HG03342 (cell line): ENCODE results near the gene CSMD2.
A peak's percentile ranks its signal among the peaks of the same experiment; 100 is the strongest.

Experiments
- ATAC-seq: cut with Tn5 transposase; IDR thresholded peaks from one replicate; pipeline ENCODE4 v1.9.1; 2021; ENCODE audit warnings: mild to moderate bottlenecking, moderate library complexity; ENCODE audit not compliant: unreplicated experiment

Gene CSMD2

DNA sequence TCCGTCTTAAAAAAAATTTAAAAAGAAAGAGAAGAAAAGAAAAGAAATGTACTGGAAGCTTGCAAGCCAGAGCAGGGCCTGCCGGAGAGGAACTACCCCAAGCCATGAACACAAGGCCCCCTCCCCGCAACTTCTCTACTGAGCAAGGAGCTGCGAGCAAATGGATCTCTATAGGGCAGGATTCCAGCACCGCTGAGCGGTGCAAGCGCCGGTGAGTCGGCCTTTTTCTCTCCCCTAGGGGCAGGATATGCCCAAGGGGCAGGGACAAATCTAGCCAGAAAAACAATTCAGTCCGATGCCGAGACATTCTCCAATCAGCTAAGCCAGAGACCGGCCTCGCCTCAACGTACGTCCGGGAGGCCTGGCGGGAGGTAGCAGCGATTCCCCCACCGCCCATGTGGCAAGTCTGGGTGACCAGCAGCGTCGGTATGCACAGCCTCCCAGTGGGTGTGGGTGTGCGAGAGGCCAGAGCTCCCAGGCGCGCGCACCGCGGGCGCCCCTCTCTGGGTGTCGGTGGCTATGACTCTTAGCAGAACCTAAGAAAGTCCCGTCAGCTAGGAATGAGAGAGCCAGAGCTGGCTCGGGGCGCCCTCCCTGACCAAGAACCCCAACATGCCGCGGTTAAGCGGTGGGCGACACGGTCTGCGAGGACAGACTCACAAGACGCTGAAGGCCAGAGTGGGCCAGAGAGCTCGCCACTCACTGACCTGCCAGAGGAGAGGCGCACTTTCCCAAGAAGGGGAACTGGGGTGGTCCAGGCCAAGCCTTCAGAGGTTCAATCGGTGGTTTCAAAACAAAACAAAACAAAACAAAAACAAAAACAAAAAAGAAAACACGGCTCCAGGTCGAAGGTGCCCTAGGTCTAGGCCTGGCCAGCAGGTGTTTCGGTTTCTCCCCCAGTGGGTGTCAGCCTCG, 1.9 kb downstream of the CSMD2 start:
- ATAC-seq = peak; percentile 84

DNA sequence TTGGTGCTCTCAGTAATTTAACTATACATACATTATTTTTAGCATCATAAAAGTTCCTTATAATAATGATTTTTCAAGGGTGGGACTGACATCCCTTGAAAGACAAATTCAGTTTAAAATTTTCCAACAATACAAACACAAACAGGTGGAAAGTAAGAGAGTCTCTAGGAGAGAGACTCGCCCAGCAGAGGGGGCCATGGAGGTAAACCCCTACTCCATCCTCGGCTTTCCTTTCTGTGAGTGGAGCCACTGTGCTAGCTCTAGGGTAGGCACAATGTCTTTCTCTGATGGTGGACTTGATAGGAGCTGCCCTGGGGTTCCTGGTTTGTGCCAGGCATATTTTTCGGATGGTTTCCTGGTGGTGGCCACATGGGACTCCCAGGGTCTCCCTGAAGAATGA, 8.3 kb downstream of the CSMD2 start:
- ATAC-seq = no peak

DNA sequence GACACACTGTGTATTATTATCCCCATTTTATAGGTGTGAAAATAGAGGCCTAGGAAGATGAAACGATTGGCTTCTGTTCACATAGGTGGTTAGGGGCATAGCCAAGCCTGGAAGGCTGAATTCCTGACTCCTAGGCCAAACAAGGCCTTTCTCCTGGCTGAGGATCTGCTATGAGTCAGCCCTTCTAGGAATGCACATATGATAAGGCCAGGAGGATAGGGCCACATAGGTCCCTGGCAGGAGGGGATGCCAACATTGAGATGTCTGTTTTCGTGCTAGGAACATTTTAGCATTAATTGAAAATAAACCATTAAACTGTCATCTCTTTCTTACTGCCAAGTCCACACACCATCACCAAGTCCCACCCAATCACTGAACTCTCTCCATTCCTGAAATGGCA, 9.2 kb downstream of the CSMD2 start:
- no peak for ATAC-seq

DNA sequence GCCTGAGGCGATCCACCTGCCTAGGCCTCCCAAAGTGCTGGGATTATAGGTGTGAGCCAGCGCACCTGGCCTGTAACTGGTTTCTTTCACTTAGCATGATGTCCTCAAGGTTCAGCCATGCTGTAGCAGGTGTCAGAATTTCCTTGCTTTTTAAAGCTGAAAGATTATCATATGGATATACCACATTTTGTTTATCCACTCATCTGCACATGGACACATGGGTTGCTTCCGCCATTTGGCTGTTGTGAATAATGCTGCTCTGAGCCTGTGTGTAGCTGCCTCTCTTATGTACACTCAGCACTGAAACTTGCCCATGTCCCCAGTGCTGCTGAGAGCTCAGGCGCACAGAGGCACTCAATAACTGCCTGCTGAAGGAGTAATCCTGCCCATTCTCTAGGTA, 11.8 kb downstream of the CSMD2 start:
- ATAC-seq = no peak

DNA sequence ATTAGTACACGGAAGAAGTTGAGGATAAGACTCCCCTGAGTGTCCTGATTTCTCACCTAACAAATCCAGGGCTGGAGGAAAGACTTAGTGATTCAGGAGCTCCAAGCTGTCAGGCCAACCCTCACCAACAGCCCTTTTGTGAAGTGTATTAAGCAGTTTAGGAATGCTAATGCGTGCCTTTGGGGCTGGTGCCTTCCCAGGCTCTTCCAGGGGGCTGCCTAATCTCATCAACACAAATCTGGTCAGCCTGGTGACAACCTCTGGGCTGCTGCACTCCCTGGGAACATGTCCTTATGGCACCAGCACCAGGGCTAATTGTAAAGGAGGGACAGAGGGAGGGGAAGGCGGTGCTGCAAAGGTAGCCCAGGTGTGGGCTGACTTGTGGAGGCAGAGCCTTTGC, 15.5 kb downstream of the CSMD2 start:
- no peak for ATAC-seq

DNA sequence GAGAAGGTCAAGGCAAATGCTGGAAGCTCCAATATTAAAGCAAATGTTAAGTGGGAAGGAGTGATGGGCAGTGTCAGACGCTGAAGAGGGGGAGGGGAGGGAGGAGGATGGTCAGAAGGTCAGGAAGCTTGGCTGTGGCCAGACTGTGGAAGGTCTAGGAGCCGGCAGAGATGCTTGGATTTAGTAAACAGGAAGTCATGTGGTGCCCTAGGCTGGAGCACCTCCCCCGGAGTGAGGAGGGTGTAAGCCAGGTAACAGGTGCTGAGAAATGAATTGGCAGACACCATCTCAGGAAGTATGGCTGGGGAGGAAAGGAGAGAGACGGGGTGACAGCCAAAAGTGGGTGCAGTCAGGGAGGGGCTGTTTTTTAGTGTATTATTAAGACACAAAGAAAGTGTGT, 17.7 kb downstream of the CSMD2 start:
- no peak for ATAC-seq

DNA sequence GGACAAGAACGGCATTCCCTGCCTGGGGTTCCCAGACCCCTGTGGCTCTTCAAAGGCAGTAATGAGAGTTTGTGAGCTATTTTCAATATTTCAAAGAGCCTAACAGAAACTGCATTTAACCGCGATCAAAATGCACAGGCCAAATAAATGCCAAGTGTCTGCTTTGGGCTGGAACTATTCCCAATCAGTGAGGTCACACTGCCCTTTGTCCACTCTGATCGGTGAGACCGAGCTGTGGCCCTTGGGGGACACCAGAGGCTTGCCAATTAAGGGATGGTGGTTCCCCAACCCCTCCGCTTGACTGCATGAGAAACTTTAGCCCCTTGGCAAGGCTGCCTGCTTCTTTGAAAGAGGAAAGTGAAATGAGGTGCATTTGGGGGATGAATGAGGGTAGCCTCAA, 20.3 kb downstream of the CSMD2 start:
- ATAC-seq = no peak

DNA sequence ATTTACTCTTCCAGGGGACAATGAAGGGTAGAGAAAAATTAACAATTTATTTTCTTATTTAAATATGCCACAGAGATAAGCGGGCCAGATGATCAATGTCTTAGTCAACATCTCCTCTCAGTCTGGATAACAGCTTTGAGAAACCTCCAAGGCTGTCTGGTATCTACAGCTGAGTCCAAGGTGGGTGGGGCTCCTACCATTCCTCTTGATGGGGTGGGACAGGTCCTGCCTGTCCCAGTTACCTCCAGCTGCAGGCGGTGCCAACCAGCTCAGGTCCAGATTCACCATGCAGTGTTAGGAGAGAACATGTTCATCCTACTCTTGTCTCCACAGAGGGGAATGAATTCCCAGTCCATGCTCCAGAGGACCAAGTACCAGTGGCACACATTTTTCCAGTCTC, 21.1 kb downstream of the CSMD2 start:
- no peak for ATAC-seq

DNA sequence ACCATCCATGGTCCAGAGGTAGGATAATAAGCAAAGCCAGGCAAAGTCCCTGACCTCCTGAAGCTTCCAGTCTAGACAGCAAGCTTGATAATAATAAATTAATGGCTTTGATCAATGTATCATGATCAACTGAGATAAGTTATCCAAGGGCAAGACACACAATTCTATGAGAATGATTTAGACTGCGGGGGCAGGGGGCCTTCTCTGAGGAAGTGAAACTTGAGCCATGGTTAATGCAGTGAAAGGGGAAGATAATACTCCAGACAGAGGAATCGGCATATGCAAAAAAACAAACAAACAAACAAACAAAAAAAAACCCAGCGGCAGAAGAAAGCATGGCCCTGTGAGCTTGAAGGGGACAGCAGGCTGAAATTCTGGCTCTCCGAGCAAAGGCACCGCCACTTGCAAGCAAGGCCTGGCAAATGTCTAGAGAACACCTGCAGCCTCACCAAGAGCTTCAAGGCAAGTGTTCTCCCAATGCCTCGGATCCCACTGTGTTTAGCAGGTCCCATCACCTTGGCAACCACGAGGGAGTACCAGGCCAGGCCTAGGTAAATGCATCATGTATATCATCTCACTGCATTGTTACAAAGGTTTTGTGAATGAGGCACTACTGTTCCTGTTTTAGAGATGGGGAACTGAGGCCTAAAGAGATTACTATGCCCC, 24.9 kb downstream of the CSMD2 start:
- ATAC-seq = peak; percentile 52

DNA sequence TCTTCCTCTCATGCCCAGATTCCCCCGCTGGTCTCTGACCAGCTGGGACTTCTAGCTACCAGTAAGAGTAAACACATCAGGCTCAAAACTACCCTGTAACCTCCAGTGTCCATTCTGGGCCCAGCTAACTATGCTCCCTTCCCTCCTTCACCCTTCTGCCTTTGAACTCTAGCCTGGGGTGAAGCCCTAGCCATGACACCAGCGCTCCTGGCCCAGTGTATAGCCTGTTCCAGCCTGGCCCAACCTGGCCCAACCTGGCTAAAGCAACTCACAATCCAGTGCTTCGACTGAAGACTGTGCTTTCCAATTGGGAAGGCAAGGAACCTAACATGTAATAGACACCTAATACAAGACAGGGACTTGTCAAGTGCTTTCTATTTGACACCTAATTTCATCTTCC, 27.6 kb downstream of the CSMD2 start:
- no peak for ATAC-seq

DNA sequence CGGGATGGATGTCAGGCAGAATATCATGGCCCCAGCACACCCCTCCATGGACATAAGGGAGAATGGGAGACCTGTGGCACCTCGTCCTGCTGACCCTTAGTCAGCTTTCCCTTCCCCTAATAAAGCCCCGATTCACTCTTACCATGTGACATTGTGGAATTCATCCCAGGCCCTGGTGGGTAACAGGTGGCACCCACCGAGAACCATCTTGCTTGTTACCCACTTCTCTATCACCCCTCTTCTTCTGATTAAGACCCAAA, 32.9 kb downstream of the CSMD2 start:
- no peak for ATAC-seq

DNA sequence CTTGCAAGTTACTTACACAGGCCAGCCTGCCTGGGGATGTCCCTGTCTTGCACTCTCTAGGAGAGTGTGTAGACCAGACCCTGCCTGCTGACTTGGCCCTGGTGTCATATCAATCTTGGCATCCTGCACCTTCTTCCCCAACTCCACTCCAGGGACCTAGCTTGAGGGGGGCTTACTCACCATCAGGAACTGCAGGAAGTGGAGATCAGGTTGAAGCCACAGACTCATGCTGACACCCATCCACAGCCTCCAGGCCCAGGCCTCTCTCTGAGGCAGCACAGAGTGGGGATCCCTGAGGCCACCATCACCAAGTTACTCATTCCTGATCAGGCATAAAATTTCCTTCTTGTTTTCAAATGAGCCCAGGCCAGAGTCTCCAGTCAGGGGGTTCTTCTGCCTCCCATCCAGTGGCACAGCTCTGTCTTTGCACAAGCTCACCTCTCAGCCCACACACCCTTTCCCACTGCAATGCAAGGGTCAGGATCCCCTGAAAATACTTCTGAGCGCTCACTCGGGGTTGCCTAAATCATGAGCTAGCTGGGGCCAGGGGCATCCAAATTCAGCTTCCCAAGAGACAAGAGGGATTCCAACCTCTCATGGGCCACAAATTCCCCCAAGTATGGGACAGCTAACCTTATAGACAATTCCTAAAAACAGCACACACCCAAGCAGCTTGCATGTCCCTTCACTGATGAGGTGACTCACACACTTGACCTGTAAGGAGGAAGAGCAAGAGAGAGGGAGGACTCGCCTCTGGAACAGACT, 33.5 kb downstream of the CSMD2 start:
- ATAC-seq = no peak

DNA sequence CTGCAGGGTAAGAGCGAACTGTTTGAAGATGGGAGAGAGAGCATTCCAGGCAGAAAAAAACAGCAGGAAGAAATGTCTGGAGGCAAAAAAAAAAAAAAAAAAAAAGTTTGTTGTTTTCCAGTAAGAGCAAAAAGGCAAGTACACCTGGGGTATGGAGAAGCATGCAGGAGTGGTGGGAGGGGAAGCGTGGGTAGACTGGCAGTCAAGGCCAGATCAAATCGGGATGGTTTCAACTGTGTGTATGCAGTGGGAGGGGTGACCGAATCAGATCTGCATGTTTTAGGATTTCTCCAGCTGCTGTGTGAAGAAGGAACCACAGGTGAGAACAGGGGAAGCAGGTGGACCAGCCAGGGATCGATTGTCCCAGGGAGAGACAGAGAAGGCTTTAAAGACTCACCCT, 34.7 kb downstream of the CSMD2 start:
- ATAC-seq = no peak

DNA sequence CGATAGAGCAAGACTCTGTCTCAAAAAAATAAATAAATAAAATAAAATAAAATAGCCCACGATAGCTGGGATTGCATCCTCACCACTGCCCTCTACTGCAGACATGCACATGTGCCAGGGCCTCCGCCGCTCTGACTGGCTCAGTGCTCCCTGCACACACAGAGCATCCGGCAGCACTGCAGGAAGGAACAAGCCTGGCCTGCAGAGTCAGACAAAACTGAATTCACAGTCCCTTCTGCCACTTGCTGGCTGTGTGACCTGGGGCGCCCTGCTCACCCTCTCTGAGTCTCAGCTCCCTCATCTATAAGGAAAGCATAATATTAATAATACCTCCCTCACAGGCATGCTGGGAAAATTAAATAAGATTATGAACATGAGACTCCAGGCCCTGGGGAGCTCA, 35.4 kb downstream of the CSMD2 start:
- ATAC-seq = no peak

DNA sequence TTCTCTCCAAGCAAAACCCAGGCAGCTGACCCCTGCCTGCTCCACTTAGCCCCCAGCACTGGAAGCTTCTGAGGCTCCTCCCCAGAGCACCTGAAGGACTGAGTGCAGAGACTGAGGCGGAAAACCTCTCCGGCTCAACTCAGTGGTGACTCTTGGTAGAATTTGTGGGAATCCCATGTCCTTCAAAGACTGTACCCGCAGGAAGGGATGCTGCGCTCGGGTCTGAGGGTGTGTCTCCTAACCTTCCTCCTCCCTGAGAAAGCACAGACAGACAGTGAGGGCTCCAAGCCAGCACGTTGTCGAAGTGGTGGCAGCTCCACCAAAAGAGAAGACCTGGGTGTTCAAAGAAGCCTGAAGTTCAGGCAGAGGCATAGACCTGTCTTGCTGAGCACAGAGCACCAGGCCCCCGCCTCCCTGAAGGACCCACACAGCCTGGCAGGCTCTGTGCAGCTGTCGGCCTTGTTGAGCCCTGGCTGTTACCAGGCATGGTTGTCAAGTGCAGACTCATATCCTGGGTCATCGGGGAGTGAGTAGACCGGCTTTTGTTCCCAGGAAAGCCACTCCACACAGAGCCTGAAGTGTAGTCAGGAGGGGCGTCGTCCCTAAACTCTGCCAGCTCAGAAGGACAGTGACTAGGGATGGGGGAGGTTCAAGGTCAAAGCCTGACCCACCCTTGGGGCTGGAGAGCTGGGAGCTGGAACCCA, 36.7 kb downstream of the CSMD2 start:
- ATAC-seq = no peak

DNA sequence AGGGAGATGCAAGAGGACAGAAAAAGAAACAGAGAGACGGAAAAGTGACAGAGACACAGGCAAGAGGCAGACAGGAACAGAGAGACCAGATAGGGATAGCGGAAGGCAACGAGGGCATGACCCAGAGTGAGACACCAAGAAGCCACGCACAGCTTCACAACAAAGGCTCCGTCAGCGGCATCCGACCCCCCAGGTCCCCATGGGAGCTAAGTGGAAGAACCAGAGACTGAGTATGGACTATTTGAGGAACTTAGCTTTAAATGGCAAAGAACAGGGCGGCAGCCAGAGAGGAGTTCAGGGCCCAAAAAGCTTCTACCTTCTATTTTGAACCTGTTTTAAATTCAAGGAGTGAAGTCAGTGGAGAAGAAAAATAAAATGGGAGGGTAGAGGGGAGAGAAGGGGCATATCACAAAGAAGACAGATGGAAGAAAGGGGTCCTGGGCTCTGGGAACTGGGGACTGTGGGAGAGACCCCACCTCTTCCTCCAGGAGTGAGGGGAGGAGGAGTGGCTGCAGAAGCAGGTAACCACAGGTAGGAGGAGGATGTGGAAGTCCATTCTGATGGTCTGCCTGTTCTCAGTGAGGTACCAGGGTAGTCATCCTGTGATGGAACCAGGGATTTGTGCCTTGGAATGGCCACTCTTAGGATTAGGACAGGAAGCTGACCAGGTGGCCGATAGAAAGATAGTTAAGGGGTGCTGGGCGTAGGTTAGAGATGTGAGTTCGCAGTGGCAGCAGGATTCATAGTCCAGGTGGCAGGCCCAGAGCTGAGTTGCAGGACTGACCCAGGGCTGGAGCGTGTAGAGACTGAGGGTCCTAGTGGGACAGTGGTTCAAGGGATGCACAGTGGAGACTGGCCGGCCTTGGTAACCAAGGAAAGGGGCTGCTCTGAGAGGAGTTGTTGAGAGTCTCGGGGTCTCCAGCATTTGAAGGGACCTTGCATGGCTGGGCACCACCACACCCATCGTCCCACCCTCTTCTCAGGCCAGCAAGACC, 37.7 kb downstream of the CSMD2 start:
- ATAC-seq = no peak

DNA sequence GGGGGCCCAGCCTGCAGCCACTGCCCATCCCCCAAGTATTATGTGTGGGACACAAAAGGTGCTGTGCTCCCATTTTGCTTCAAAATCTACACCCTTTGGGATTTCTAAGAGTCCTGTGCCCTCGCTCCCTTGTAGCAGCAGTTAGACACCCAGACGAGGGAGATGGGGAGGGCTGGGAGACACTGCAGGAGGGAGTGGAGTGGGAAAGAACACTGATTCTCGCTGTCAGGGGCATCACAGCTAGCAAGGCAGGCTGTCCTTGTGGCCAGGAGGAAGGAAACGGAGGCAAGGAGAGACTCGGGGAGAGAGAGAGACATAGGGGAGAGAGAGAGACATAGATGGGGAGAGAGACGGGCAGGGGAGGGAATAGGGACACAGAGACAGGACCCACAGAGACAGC, 38.5 kb downstream of the CSMD2 start:
- no peak for ATAC-seq

DNA sequence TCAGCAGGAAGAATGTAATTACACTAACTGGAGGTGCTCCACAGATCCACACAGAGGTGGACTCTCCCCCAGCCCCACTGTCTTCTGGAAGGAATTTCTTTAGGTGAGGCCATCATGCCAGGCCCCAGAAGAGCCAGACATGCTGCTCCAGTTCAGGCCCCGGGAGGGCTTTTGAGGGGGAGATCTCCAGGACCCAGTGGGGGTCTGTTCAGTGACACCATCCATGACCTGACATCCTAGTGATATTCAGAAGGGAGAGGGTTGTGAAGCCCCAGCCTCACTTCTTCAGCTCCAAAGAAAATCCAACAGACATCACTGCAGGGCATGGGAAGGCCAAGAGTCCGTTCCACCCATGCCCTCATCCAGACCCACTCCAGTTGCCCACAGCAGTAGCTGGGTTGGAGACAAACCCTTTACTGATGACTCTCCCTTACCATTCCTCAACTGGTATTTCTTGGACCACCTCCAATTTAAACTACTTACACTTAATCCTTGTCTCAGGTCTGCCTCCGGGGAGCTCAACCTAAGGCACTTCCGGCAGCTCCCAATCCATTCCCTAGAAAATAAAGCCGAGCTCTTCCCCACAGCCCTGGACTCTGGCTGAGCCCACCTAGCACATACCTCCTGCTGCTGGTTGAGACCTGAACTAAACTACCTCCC, 39.2 kb downstream of the CSMD2 start:
- ATAC-seq = no peak

DNA sequence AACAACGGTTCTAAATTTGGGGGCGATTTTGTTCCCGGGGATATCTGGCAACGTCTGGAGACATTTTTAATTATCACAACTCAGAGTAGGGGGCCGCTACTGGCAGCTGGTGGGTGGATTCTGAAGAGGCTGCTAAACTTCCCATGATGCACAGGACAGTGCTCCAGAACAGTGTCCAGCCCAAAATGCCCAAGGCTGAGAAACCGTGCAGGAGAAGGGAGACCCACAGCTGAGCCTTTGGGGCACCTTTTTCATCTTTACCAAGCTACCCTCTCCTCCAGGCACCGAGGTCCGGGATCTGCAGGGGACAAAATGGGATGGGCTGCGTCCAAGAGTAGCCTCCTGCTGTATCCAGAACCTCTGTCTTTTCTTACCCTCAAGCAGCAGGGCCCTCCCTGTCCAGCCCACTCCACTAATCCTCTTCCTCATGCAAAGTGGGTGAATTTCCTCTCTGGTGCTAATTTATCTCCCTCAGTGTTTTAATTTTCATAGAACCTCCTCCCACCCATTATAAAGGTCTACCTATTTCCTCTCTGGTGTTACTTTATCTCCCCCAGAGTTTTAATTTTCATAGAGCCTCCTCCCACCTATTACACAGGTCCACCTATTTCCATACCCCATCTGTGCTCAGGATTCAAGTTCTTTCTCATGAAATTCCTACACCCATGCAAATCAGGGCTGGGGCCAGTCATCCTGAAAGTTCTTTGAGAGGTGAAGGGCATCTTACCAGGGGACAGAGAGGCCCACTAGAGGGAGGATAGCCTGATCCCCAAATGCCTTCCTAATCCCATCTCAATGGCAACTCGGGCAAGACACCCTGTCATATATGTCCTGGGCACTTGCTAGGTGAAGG, 42.7 kb downstream of the CSMD2 start:
- ATAC-seq = no peak
